K562 (cell line): ENCODE measurements around the gene USP10. TPM values are rescaled to one million over a fixed set of nuclear protein-coding genes. Genes with fewer than 3 reads are reported as not detected.

Source experiments
- ATAC-seq: fragments of 200-7000 bp; cut with Tn5 transposase; 3 replicates; pipeline ENCODE4 v1.9.1; 2020; ENCODE audit warnings: moderate library complexity
- BruUV-seq: library from RNA; stranded (reverse); fragments of 400-500 nt; replicated peaks from 2 replicates; lab custom pipeline; 2021; lab: Mats Ljungman, UMichigan
- CTCF ChIA-PET: fragments of 300-600 bp; formaldehyde crosslinking; extraction: SDS; loops from one replicate; lab custom pipeline; 2021; ENCODE audit warnings: low intra/inter-chr PET ratio; lab: Yijun Ruan, JAX
- POLR2A ChIA-PET: fragments of 300-600, 350-650 bp; sonication (Branson Sonifier 250); formaldehyde crosslinking; extraction: SDS; loops from one replicate; lab custom pipeline; 2021; ENCODE audit warnings: antibody characterized with exemption, inconsistent platforms; lab: Yijun Ruan, JAX
- DNase-seq, 4 experiments: peaks; one replicate each; pipeline versions ENCODE4 v3.0.0 to v3.0.0-alpha.2; 2011 to 2018; ENCODE audit warnings: low spot score in 3 of 4, mixed read lengths in 3 of 4; ENCODE audit errors: extremely low read depth in 1 of 4
- FAIRE-seq: peaks from 2 replicates; lab custom pipeline; 2011; peaks lifted over from hg19 to GRCh38; lab: Jason Lieb, UNC
- H2AFZ ChIP-seq: 2 replicates; pipeline ENCODE4 v1.6.0; 2011; ENCODE audit warnings: low read depth, low read length, control low read depth, inconsistent platforms
- H3K27ac ChIP-seq: fragments of 200-600 bp; 3 replicates; pipeline ENCODE4 v1.8.0; 2011; ENCODE audit warnings: low read depth, mild to moderate bottlenecking, control low read depth, inconsistent platforms, low read length, moderate library complexity, mixed read lengths; ENCODE audit errors: extremely low read depth
- H3K27me3 ChIP-seq, 2 experiments: fragments of 300-600 bp in 1 of 2; 2 replicates in 1 of 2; 3 replicates in 1 of 2; pipeline versions ENCODE4 v1.6.0 to v1.8.0; 2011; ENCODE audit warnings: inconsistent platforms in 2 of 2, low read length in 2 of 2, mild to moderate bottlenecking in 1 of 2, mixed read lengths in 1 of 2, moderate library complexity in 1 of 2; ENCODE audit not compliant: control insufficient read depth in 2 of 2, insufficient read depth in 2 of 2
- H3K36me3 ChIP-seq: fragments of 300-600 bp; 3 replicates; pipeline ENCODE4 v1.8.0; 2011; ENCODE audit warnings: mild to moderate bottlenecking, low read length, inconsistent platforms; ENCODE audit not compliant: control insufficient read depth, insufficient read depth
- H3K4me1 ChIP-seq, 2 experiments: fragments of 200-600 bp in 1 of 2; replicated peaks in 1 of 2; 2 replicates in 1 of 2; 3 replicates in 1 of 2; pipeline versions ENCODE4 v1.5.1 to v1.8.0; 2011; ENCODE audit warnings: inconsistent platforms in 2 of 2, low read length in 2 of 2, mild to moderate bottlenecking in 1 of 2, mixed read lengths in 1 of 2, moderate library complexity in 1 of 2; ENCODE audit not compliant: control insufficient read depth in 2 of 2, insufficient read depth in 2 of 2
- H3K4me2 ChIP-seq: 2 replicates; pipeline ENCODE4 v1.6.1; 2011; ENCODE audit warnings: low read length, control low read depth, inconsistent platforms, mixed read lengths; ENCODE audit not compliant: insufficient read depth
- H3K4me3 ChIP-seq: fragments of 200-600 bp; sonication (generic), shearing (Covaris generic); 2 replicates; pipeline ENCODE4 v1.5.1; 2016; ENCODE audit warnings: control low read depth, inconsistent platforms
- H3K79me2 ChIP-seq: fragments of 200-600 bp; 3 replicates; pipeline ENCODE4 v1.8.0; 2011; ENCODE audit warnings: low read length, inconsistent platforms; ENCODE audit not compliant: control insufficient read depth, insufficient read depth
- H3K9ac ChIP-seq, 2 experiments: 2 replicates each; pipeline versions ENCODE4 v1.6.0 to v1.6.1; 2011; ENCODE audit warnings: low read depth in 2 of 2, low read length in 2 of 2, control low read depth in 1 of 2, inconsistent platforms in 1 of 2, mild to moderate bottlenecking in 1 of 2, mixed read lengths in 1 of 2; ENCODE audit not compliant: insufficient read depth in 1 of 2
- H3K9me1 ChIP-seq: one replicate; pipeline ENCODE4 v1.6.0; 2011; ENCODE audit warnings: inconsistent platforms, mild to moderate bottlenecking, low read length, moderate library complexity; ENCODE audit not compliant: control insufficient read depth, insufficient read depth
- H3K9me3 ChIP-seq: replicated peaks from 2 replicates; pipeline ENCODE4 v1.5.1; 2011; ENCODE audit warnings: low read depth, low read length, inconsistent platforms; ENCODE audit not compliant: control insufficient read depth, insufficient read depth
- H4K20me1 ChIP-seq: replicated peaks from 2 replicates; pipeline ENCODE4 v1.6.1; 2011; ENCODE audit warnings: low read length, inconsistent platforms, mixed read lengths; ENCODE audit not compliant: control insufficient read depth, insufficient read depth
- BCL6 ChIP-seq: fragments of 250-450 bp; sonication (Bioruptor Pico); IDR thresholded peaks from 2 replicates; pipeline ENCODE4 v1.4.0; 2020
- CREB5 ChIP-seq: fragments of 250-450 bp; sonication (Bioruptor Pico); IDR thresholded peaks from 2 replicates; pipeline ENCODE4 v1.5.0; 2020; ENCODE audit warnings: mild to moderate bottlenecking
- E2F8 ChIP-seq: fragments of 450-650 bp; IDR thresholded peaks from 2 replicates; pipeline ENCODE4 v1.7.1; 2018; ENCODE audit warnings: mild to moderate bottlenecking, low read depth; ENCODE audit not compliant: partially characterized antibody
- SRSF7 ChIP-seq: fragments of 200-400 bp; formaldehyde crosslinking; optimal IDR thresholded peaks from 2 replicates; pipeline ENCODE3; 2017; ENCODE audit warnings: mild to moderate bottlenecking, low read depth, low read length
- ZNF551 ChIP-seq: fragments of 250-450 bp; sonication (Bioruptor Pico); IDR thresholded peaks from 2 replicates; pipeline ENCODE4 v1.5.0; 2021; ENCODE audit warnings: mild to moderate bottlenecking, moderate library complexity
- ZNF740 ChIP-seq, 3 experiments: fragments of 200-800 bp in 1 of 3; sonication (Bioruptor generic) in 1 of 3; sonication (generic) in 1 of 3; formaldehyde crosslinking in 1 of 3; IDR thresholded peaks; 2 replicates each; pipeline versions ENCODE4 v1.6.1 to v1.8.0; 2016 to 2022; ENCODE audit warnings: mild to moderate bottlenecking in 2 of 3, missing compliant biosample characterization in 2 of 3, missing genetic modification characterization in 2 of 3, missing genetic modification reagents in 1 of 3
- WGBS: fragments of 100-300 bp; shearing (Covaris generic); methylation state at CpG from one replicate; pipeline ENCODE4 v1.1.6; 2016; ENCODE audit warnings: low coverage, mixed read lengths; ENCODE audit not compliant: insufficient coverage; ENCODE audit errors: missing lambda C conversion rate; 5-methylcytosine and 5-hydroxymethylcytosine counted together
- in situ Hi-C: fragments of 300-500 bp; cut with MboI; formaldehyde crosslinking; loops from 4 replicates; pipeline ENCODE4 v1.15.0; 2018; ENCODE audit warnings: inconsistent platforms, mixed read lengths
- intact Hi-C: fragments of 100-400 bp; cut with micrococcal nuclease; formaldehyde crosslinking; loops from 2 replicates; pipeline ENCODE4 v1.14.2; 2022
- polyA plus RNA-seq, 8 experiments: library from polyadenylated mRNA; depleted of rRNA in 4 of 8; stranded (reverse) in 5 of 8; unstranded in 3 of 8; fragments of >200 nt; fragmentation: Nextera tagmentation in 2 of 8; fragmentation: Illumina TruSeq in 1 of 8; extraction: Ambion mirVana in 2 of 8; extraction: Trizol in 1 of 8; gene quantifications; 2 replicates each; pipeline versions ENCODE4 v1.2.1 to v1.2.3, GENCODE V29; 2011 to 2014; ENCODE audit warnings: inconsistent platforms in 1 of 8, missing spikeins in 1 of 8
- total RNA-seq, 7 experiments: library from RNA; depleted of rRNA in 6 of 7; stranded (reverse); fragments of >200 nt in 6 of 7; fragmentation: Illumina TruSeq in 2 of 7; extraction: Trizol in 2 of 7; gene quantifications; 2 replicates each; pipeline versions ENCODE4 v1.2.1 to v1.2.3, GENCODE V29; 2011 to 2021; ENCODE audit warnings: low replicate concordance in 1 of 7

USP10 gene
- total and polyA plus RNA-seq, 9 of the 15 experiments (the other 6 are each of a cell fraction or from before 2014, with no cell fraction given): 61.7 to 197 (median 116) TPM

- BruUV-seq: no TSS peak
- H3K79me2 ChIP-seq: peaks cover 99% of the 10 kb centered on the region
- 79% methylated on average over 3 of the region's 3 CpGs for WGBS
- no peaks in the 10 kb centered on the region for H3K27me3 ChIP-seq
- DNase-seq: no peak
- H3K9me3 ChIP-seq: no peaks in the 10 kb centered on the region
- intact Hi-C loops (no loop called here), in situ Hi-C loops (no loop called here)
- FAIRE-seq: no peak
- H3K4me1 ChIP-seq: peaks cover 4 to 11% of the 10 kb centered on the region in 2 experiments; a peak in 2 of 5 replicates
- H3K36me3 ChIP-seq: peaks cover 74% of the 10 kb centered on the region
- H2AFZ ChIP-seq: no peak overlapping the region
- POLR2A ChIA-PET: interaction anchor here (1.0 to 8.8 kb wide), 5 partner anchors 9 to 53 kb away, joined by 3 to 68 read pairs (median 12); no protein-coding TSS in a partner anchor
- TF ChIP-seq SRSF7 (no peak), BCL6 (no peak), ZNF740 (CRISPR knock-in tag; IDR thresholded peaks at IDR 0.05) (no peak), ZNF740 (tag; IDR thresholded peaks at IDR 0.05) (no peak), CREB5 (CRISPR knock-in tag) (no peak), ZNF551 (CRISPR knock-in tag) (no peak), E2F8 (no peak)
- no peak overlapping the region for H3K9ac ChIP-seq
- no peak overlapping the region for H3K4me2 ChIP-seq
- no peak for ATAC-seq
- H3K9me1 ChIP-seq: peaks cover 18% of the 10 kb centered on the region
- CTCF ChIA-PET: interaction anchor here (0.6 kb wide), 2 partner anchors 93 to 123 kb away, joined by 4 to 6 read pairs; no protein-coding TSS in a partner anchor
- no peak overlapping the region for H3K27ac ChIP-seq
- H4K20me1 ChIP-seq: peaks cover 83% of the 10 kb centered on the region
- no peak overlapping the region for H3K4me3 ChIP-seq
Measured at GRCh38 chr16:84715424-84715823, 15.6 kb downstream of the USP10 start.
